ENCODE measurements around the gene TMEM98.
"Not testable (repeated sequence)": the region's sequence is repeated elsewhere in the genome, so short reads cannot be mapped to it uniquely, and the experiment has no call there.

DNA sequence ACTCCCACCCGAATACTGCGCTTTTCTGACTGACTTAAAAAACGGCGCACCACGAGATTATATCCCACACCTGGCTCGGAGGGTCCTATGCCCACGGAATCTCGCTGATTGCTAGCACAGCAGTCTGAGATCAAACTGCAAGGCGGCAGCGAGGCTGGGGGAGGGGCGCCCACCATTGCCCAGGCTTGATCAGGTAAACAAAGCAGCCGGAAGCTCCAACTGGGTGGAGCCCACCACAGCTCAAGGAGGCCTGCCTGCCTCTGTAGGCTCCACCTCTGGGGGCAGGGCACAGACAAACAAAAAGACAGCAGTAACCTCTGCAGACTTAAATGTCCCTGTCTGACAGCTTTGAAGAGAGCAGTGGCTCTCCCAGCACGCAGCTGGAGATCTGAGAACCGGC, 40.5 kb upstream of the TMEM98 start:
- TF ChIP-seq CTCF, POLR2A (IDR thresholded peaks at IDR 0.05): not testable (repeated sequence)

All from prostate gland (tissue), 2 donors.